H1 (cell line): ENCODE measurements around the gene AMPH. TPM values are rescaled to one million over a fixed set of nuclear protein-coding genes. Genes with fewer than 3 reads are reported as not detected.

ENCODE experiments used
- CTCF ChIA-PET: fragments of 300-600 bp; sonication (Branson Sonifier 250); formaldehyde crosslinking; loops from one replicate; lab custom pipeline; 2021; ENCODE audit not compliant: partially characterized antibody; lab: Charles Lee
- POLR2A ChIA-PET: fragments of 300-600 bp; sonication (Branson Sonifier 250); formaldehyde crosslinking; loops from one replicate; lab custom pipeline; 2021; ENCODE audit warnings: inconsistent platforms; ENCODE audit not compliant: partially characterized antibody; lab: Charles Lee
- DNase-seq, 2 experiments: peaks; one replicate each; pipeline versions ENCODE4 v3.0.0 to v3.0.0-alpha.2; 2010 to 2022; ENCODE audit warnings: low spot score in 2 of 2, low read depth in 1 of 2, mixed read lengths in 1 of 2
- FAIRE-seq: peaks from 2 replicates; lab custom pipeline; 2011; peaks lifted over from hg19 to GRCh38; lab: Jason Lieb, UNC
- H2AFZ ChIP-seq: 2 replicates; pipeline ENCODE4 v1.8.1; 2012; ENCODE audit warnings: low read length, inconsistent platforms
- H2AK5ac ChIP-seq: 2 replicates; pipeline ENCODE4 v1.6.1; 2013; ENCODE audit warnings: low read depth, low read length
- H2BK120ac ChIP-seq: replicated peaks from 2 replicates; pipeline ENCODE3; 2013; ENCODE audit warnings: low read depth, low read length, inconsistent platforms
- H2BK12ac ChIP-seq: 2 replicates; pipeline ENCODE4 v1.6.1; 2013; ENCODE audit warnings: low read depth, low read length
- H2BK15ac ChIP-seq: 2 replicates; pipeline ENCODE4 v1.6.1; 2013; ENCODE audit warnings: low read length
- H2BK20ac ChIP-seq: 2 replicates; pipeline ENCODE4 v1.6.1; 2013; ENCODE audit warnings: low read length
- H2BK5ac ChIP-seq: 2 replicates; pipeline ENCODE4 v1.6.1; 2013; ENCODE audit warnings: low read depth, low read length
- H3K14ac ChIP-seq: 2 replicates; pipeline ENCODE4 v1.6.1; 2013; ENCODE audit warnings: inconsistent platforms; ENCODE audit not compliant: insufficient read length
- H3K18ac ChIP-seq: 2 replicates; pipeline ENCODE4 v1.6.1; 2013; ENCODE audit warnings: low read length; ENCODE audit errors: extremely low read depth
- H3K23ac ChIP-seq: 2 replicates; pipeline ENCODE4 v1.6.1; 2013; ENCODE audit warnings: inconsistent platforms; ENCODE audit not compliant: insufficient read length
- H3K23me2 ChIP-seq: 2 replicates; pipeline ENCODE4 v1.6.1; 2013; ENCODE audit warnings: low read depth, low read length
- H3K27ac ChIP-seq: 2 replicates; pipeline ENCODE4 v1.6.1; 2011; ENCODE audit warnings: low read depth, low read length, inconsistent platforms
- H3K27me3 ChIP-seq, 4 experiments: replicated peaks in 1 of 4; 1 replicate in 1 of 4; 2 replicates in 3 of 4; pipeline versions ENCODE4 v1.6.1 to v1.8.1; 2011 to 2013; ENCODE audit warnings: low read length in 3 of 4, mild to moderate bottlenecking in 3 of 4, inconsistent platforms in 2 of 4, mixed read lengths in 2 of 4, moderate library complexity in 1 of 4; ENCODE audit not compliant: control insufficient read depth in 3 of 4, insufficient read depth in 3 of 4; ENCODE audit errors: extremely low read depth in 1 of 4
- H3K36me3 ChIP-seq, 4 experiments: 2 replicates each; pipeline versions ENCODE4 v1.6.1 to v1.8.1; 2011 to 2013; ENCODE audit warnings: mild to moderate bottlenecking in 4 of 4, low read length in 3 of 4, moderate library complexity in 2 of 4, control low read depth in 1 of 4, inconsistent platforms in 1 of 4; ENCODE audit not compliant: insufficient read depth in 4 of 4, control insufficient read depth in 2 of 4
- H3K4ac ChIP-seq: replicated peaks from 2 replicates; pipeline ENCODE3; 2013; ENCODE audit warnings: low read length, low read depth, mixed read lengths, inconsistent platforms; ENCODE audit not compliant: insufficient read length
- H3K4me1 ChIP-seq, 4 experiments: replicated peaks in 1 of 4; 1 replicate in 1 of 4; 2 replicates in 3 of 4; pipeline versions ENCODE4 v1.6.1 to v1.8.1; 2011 to 2013; ENCODE audit warnings: low read length in 3 of 4, inconsistent platforms in 2 of 4, mixed read lengths in 1 of 4; ENCODE audit not compliant: insufficient read depth in 4 of 4, control insufficient read depth in 3 of 4
- H3K4me2 ChIP-seq, 2 experiments: 2 replicates each; pipeline versions ENCODE4 v1.6.1 to v1.8.1; 2011 to 2013; ENCODE audit warnings: low read depth in 2 of 2, low read length in 2 of 2, control low read depth in 1 of 2, inconsistent platforms in 1 of 2, mild to moderate bottlenecking in 1 of 2; ENCODE audit not compliant: insufficient read depth in 1 of 2
- H3K4me3 ChIP-seq, 4 experiments: fragments of 200-600, 300-600 bp in 1 of 4; sonication (generic), shearing (Covaris generic), sonication (Bioruptor Twin) in 1 of 4; 2 replicates each; pipeline versions ENCODE4 v1.5.1 to v1.8.1; 2011 to 2016; ENCODE audit warnings: low read length in 4 of 4, low read depth in 3 of 4, control low read depth in 2 of 4, inconsistent platforms in 2 of 4, mild to moderate bottlenecking in 2 of 4, mixed read lengths in 1 of 4, moderate library complexity in 1 of 4; ENCODE audit not compliant: insufficient read depth in 2 of 4; ENCODE audit errors: extremely low read depth in 1 of 4
- H3K56ac ChIP-seq: replicated peaks from 2 replicates; pipeline ENCODE3; 2013; ENCODE audit warnings: low read depth, mild to moderate bottlenecking, mixed read lengths, low read length, inconsistent platforms; ENCODE audit not compliant: insufficient read length
- H3K79me1 ChIP-seq: 2 replicates; pipeline ENCODE4 v1.6.1; 2013; ENCODE audit warnings: low read depth, low read length, control low read depth
- H3K79me2 ChIP-seq, 2 experiments: 2 replicates each; pipeline versions ENCODE4 v1.6.1 to v1.8.1; 2012 to 2013; ENCODE audit warnings: low read length in 2 of 2, mild to moderate bottlenecking in 2 of 2, inconsistent platforms in 1 of 2; ENCODE audit not compliant: insufficient read depth in 2 of 2, control insufficient read depth in 1 of 2
- H3K9ac ChIP-seq, 4 experiments: replicated peaks in 1 of 4; 1 replicate in 1 of 4; 2 replicates in 3 of 4; pipeline versions ENCODE4 v1.6.1 to v1.8.1; 2011 to 2013; ENCODE audit warnings: low read depth in 3 of 4, low read length in 3 of 4, control low read depth in 2 of 4, mild to moderate bottlenecking in 2 of 4, moderate library complexity in 2 of 4, inconsistent platforms in 1 of 4; ENCODE audit errors: extremely low read depth in 1 of 4
- H3K9me3 ChIP-seq, 2 experiments: 2 replicates each; pipeline versions ENCODE4 v1.6.1 to v1.8.1; 2012 to 2013; ENCODE audit warnings: mild to moderate bottlenecking in 2 of 2, moderate library complexity in 2 of 2, control low read depth in 1 of 2, inconsistent platforms in 1 of 2, low read depth in 1 of 2, low read length in 1 of 2, mixed read lengths in 1 of 2; ENCODE audit not compliant: insufficient read depth in 2 of 2
- H4K20me1 ChIP-seq, 2 experiments: replicated peaks in 1 of 2; 2 replicates each; pipeline versions ENCODE3 to v1.8.1; 2011 to 2013; ENCODE audit warnings: inconsistent platforms in 2 of 2, low read length in 2 of 2, mild to moderate bottlenecking in 1 of 2; ENCODE audit not compliant: insufficient read depth in 2 of 2, control insufficient read depth in 1 of 2
- H4K5ac ChIP-seq: 2 replicates; pipeline ENCODE4 v1.6.1; 2013; ENCODE audit warnings: low read length, low read depth, mixed read lengths, inconsistent platforms; ENCODE audit not compliant: insufficient read length
- H4K8ac ChIP-seq: 2 replicates; pipeline ENCODE4 v1.8.0; 2013; ENCODE audit warnings: mild to moderate bottlenecking, moderate library complexity, low read length, inconsistent platforms; ENCODE audit not compliant: insufficient read depth; ENCODE audit errors: extremely low read depth
- H4K91ac ChIP-seq: replicated peaks from 2 replicates; pipeline ENCODE3; 2013; ENCODE audit warnings: low read length, mixed read lengths, inconsistent platforms; ENCODE audit not compliant: insufficient read length
- ASH2L ChIP-seq: fragments of 200-600, 300-600 bp; sonication (generic); IDR thresholded peaks from one replicate; pipeline ENCODE4 v1.7.1; 2017; ENCODE audit warnings: low read length
- EGR1 ChIP-seq: IDR thresholded peaks from 2 replicates; pipeline ENCODE4 v1.6.1; 2011; ENCODE audit warnings: low read depth, low read length, borderline replicate concordance
- EP300 ChIP-seq, 2 experiments: IDR thresholded peaks; 1 replicate in 1 of 2; 2 replicates in 1 of 2; pipeline ENCODE4 v1.6.1; 2011 to 2012; ENCODE audit warnings: low read depth in 2 of 2, low read length in 2 of 2, mild to moderate bottlenecking in 2 of 2, borderline replicate concordance in 1 of 2, inconsistent platforms in 1 of 2, moderate library complexity in 1 of 2
- RFX5 ChIP-seq: IDR thresholded peaks from 2 replicates; pipeline ENCODE4 v1.6.1; 2011; ENCODE audit warnings: low read depth, low read length, improper control_type of control experiment, borderline replicate concordance
- SIN3A ChIP-seq, 2 experiments: IDR thresholded peaks in 1 of 2; conservative IDR thresholded peaks in 1 of 2; 2 replicates each; pipeline ENCODE4 v1.6.1; 2011 to 2012; ENCODE audit warnings: low read length in 2 of 2, improper control_type of control experiment in 1 of 2, low read depth in 1 of 2, mild to moderate bottlenecking in 1 of 2
- SP4 ChIP-seq: IDR thresholded peaks from 2 replicates; pipeline ENCODE4 v1.6.1; 2012; ENCODE audit warnings: low read length, inconsistent platforms
- TAF7 ChIP-seq: optimal IDR thresholded peaks from 2 replicates; pipeline ENCODE3; 2011; ENCODE audit warnings: low read depth, mild to moderate bottlenecking, inconsistent platforms, low read length, moderate library complexity, borderline replicate concordance
- TCF12 ChIP-seq: IDR thresholded peaks from 2 replicates; pipeline ENCODE4 v1.6.1; 2011; ENCODE audit warnings: low read depth, mild to moderate bottlenecking, low read length
- YY1 ChIP-seq: IDR thresholded peaks from 2 replicates; pipeline ENCODE4 v1.6.1; 2011; ENCODE audit warnings: low read depth, mild to moderate bottlenecking, low read length
- WGBS, 2 experiments: shearing (Covaris generic) in 1 of 2; methylation state at CpG; one replicate each; pipeline versions ENCODE4 v1.1.6 to v1.1.7; 2013 to 2015; ENCODE audit warnings: low lambda C conversion rate in 2 of 2, mixed read lengths in 2 of 2, inconsistent platforms in 1 of 2, low coverage in 1 of 2, missing lambda C conversion rate in 1 of 2; ENCODE audit not compliant: insufficient replicate concordance in 2 of 2, insufficient coverage in 1 of 2, insufficient read length in 1 of 2; ENCODE audit errors: extremely low coverage in 1 of 2, missing lambda C conversion rate in 1 of 2; 5-methylcytosine and 5-hydroxymethylcytosine counted together
- polyA plus RNA-seq, 7 experiments: library from polyadenylated mRNA; depleted of rRNA in 3 of 7; stranded (reverse) in 5 of 7; unstranded in 2 of 7; fragments of >200 nt in 5 of 7; fragments of 200-250 nt in 2 of 7; gene quantifications; 1 replicate in 5 of 7; 2 replicates in 1 of 7; 4 replicates in 1 of 7; pipeline versions ENCODE4 v1.2.1 to v1.2.3, GENCODE V29; 2011 to 2013; ENCODE audit warnings: missing spikeins in 2 of 7, mixed read lengths in 2 of 7
- total RNA-seq: library from RNA; stranded (reverse); fragmentation: NEBNext Ultra II Directional; extraction: Animal tissue kit (Norgen Biotek cat#: 25700); gene quantifications from 2 replicates; pipeline ENCODE4 v1.2.1, GENCODE V29; 2021
- TF ChIP-seq, protein P1 (sequence below): IDR thresholded peaks from 2 replicates; pipeline ENCODE4 v1.6.1; 2012; ENCODE audit warnings: low read length, inconsistent platforms

Gene AMPH
- total and polyA plus RNA-seq, 2 of the 8 experiments (the other 6 are each of a cell fraction or from before 2014, with no cell fraction given), result 7.3 to 12.2 TPM

DNA sequence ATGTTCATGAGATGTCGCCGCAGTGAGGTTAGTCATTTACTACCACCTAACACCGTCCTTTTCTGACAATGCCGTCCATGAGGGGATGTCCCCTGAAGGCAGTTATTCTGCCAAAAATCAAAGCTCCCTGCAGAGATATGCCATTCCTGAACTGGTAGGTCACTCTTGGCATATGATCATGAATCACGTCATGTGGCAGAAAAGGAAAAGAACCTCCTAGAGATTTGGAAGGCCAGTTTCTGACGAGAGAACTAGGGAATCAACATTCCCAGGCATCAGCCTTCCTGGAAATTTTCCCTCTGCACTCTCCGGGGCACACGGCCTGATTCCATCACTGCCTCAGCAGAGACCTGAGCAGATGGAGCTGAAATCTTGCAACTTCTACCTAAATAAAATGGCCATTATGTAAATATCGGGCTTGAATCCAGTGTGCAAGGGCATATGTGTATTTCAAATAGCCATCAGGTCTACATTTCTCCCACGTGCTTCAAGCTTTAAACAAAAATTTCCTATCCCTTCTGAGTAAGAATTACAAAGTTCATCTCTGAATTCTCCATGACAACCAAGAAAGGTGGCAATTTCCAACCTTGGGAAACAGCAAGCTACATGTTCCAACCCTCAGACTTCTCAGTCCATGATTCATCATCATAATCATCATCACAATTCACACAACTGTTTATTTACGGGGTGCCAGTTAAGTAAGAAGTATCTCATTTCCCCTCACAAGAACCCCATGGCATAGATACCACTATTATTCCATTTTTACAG, 46.5 kb downstream of the AMPH start:
- Histone ChIP-seq H2BK20ac (no peak overlapping the region), H3K27ac (no peak overlapping the region), H3K36me3 (no peaks in the 10 kb centered on the region), H3K23me2 (no peaks in the 10 kb centered on the region), H3K4me3 (no peak overlapping the region), H2AFZ (no peak overlapping the region), H3K14ac (no peak overlapping the region), H2BK5ac (no peak overlapping the region), H3K56ac (no peak overlapping the region), H4K91ac (no peak overlapping the region), H3K4me1 (peaks cover 0 to 3% (median 0%) of the 10 kb centered on the region in 4 experiments; a peak in 1 of 7 replicates), H3K9me3 (no peaks in the 10 kb centered on the region), H3K9ac (no peak overlapping the region), H4K8ac (no peak overlapping the region), H4K20me1 (no peaks in the 10 kb centered on the region), H3K18ac (no peak overlapping the region), H4K5ac (no peak overlapping the region), H2BK15ac (no peak overlapping the region), H3K79me1 (no peaks in the 10 kb centered on the region), H2BK120ac (no peak overlapping the region), H3K23ac (no peak overlapping the region), H3K4ac (no peak overlapping the region), H3K4me2 (no peak overlapping the region), H3K79me2 (no peaks in the 10 kb centered on the region), H3K27me3 (no peaks in the 10 kb centered on the region), H2AK5ac (no peak overlapping the region), H2BK12ac (no peak overlapping the region)
- no peak for FAIRE-seq
- WGBS, 2 experiments, result 89% methylated on average over 11 of the region's 11 CpGs; no CpG with 5 or more reads in 1 of the 2 experiments
- ChIA-PET CTCF (interaction anchor here (0.6 to 1.1 kb wide), 2 partner anchors 10 to 110 kb away, joined by 3 read pairs; no protein-coding TSS in a partner anchor), POLR2A (interaction anchor here (0.8 kb wide), 1 partner anchor 85 kb away, joined by 3 read pairs; no protein-coding TSS in a partner anchor)
- no peak for DNase-seq
- no peak for TF ChIP-seq TAF7
- no peak for TF ChIP-seq RFX5
- no peak for TF ChIP-seq SP4
- TF ChIP-seq, protein P1, sequence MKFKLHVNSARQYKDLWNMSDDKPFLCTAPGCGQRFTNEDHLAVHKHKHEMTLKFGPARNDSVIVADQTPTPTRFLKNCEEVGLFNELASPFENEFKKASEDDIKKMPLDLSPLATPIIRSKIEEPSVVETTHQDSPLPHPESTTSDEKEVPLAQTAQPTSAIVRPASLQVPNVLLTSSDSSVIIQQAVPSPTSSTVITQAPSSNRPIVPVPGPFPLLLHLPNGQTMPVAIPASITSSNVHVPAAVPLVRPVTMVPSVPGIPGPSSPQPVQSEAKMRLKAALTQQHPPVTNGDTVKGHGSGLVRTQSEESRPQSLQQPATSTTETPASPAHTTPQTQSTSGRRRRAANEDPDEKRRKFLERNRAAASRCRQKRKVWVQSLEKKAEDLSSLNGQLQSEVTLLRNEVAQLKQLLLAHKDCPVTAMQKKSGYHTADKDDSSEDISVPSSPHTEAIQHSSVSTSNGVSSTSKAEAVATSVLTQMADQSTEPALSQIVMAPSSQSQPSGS, result no peak
- TF ChIP-seq YY1, result no peak
- TF ChIP-seq ASH2L, result no peak
- TF ChIP-seq SIN3A (conservative IDR thresholded peaks at IDR 0.05 in 1 of 2, IDR thresholded peaks at IDR 0.05 in 1 of 2; ENCODE audit: low read depth in 1 of 2, low read length in 2 of 2), result no peak
- no peak for TF ChIP-seq TCF12
- no peak for TF ChIP-seq EGR1
- no peak for TF ChIP-seq EP300 (IDR thresholded peaks at IDR 0.05; ENCODE audit: borderline replicate concordance in 1 of 2, low read depth in 2 of 2, low read length in 2 of 2)
